Fibroblast of skin of abdomen (primary cell): ENCODE data around the gene MYH1.

Source experiments
- DNase-seq: peaks from one replicate; pipeline ENCODE4 v3.0.0-alpha.2; 2013

MYH1 gene

GRCh38 chr17:10477701-10478100 lies 40.6 kb downstream of the MYH1 start:
- DNase-seq: no peak

- DNase-seq: peak; percentile 10
Measured at GRCh38 chr17:10474536-10474935, 43.8 kb downstream of the MYH1 start.

- peak; percentile 23 for DNase-seq
Measured at GRCh38 chr17:10471858-10472257, 46.5 kb downstream of the MYH1 start.

GRCh38 chr17:10469459-10469858 lies 48.9 kb downstream of the MYH1 start, which contains the start of gene MYH4:
TSS of gene MYH4 (minus strand) at chr17:10469559. CDS start at chr17:10466745, 2,814 bp downstream.
- no peak for DNase-seq

GRCh38 chr17:10463402-10463801 lies 54.9 kb downstream of the MYH1 start:
- no peak for DNase-seq

GRCh38 chr17:10460062-10460461 lies 58.3 kb downstream of the MYH1 start:
- no peak for DNase-seq

- DNase-seq: no peak
Measured at GRCh38 chr17:10458701-10459100, 59.6 kb downstream of the MYH1 start.

- no peak for DNase-seq
Measured at GRCh38 chr17:10457952-10458351, 60.4 kb downstream of the MYH1 start.

- no peak for DNase-seq
Measured at GRCh38 chr17:10447026-10447931, 71.1 kb downstream of the MYH1 start.
